Esophagus muscularis mucosa (tissue), 3 donors: Measurements from ENCODE around the gene PRSS56.

Source experiments
- CTCF ChIP-seq, 3 experiments: fragments of 200-600 bp in 2 of 3; fragments of 450-650 bp in 1 of 3; sonication (generic) in 2 of 3; IDR thresholded peaks; one replicate each; pipeline ENCODE4 v1.5.1; 2017 to 2019; ENCODE audit warnings: antibody characterized with exemption in 3 of 3, mild to moderate bottlenecking in 2 of 3, moderate library complexity in 1 of 3
- POLR2A ChIP-seq: fragments of 450-650 bp; IDR thresholded peaks from one replicate; pipeline ENCODE4 v1.6.1; 2017; ENCODE audit warnings: antibody characterized with exemption, moderate library complexity, mild to moderate bottlenecking, low read depth
- POLR2AphosphoS5 ChIP-seq, 2 donors: sonication (generic); formaldehyde crosslinking; IDR thresholded peaks; one replicate each; pipeline ENCODE4 v1.6.1; 2017; ENCODE audit warnings: antibody characterized with exemption in 2 of 2

- TF ChIP-seq CTCF (IDR thresholded peaks at IDR 0.05) (no peak), POLR2AphosphoS5 (IDR thresholded peaks at IDR 0.05) (no peak), POLR2A (no peak)
Observed at GRCh38 chr2:232523682-232524597, 3.8 kb downstream of the PRSS56 start.
